IPS DF 4.7 (cell line): ENCODE results near the gene HUS1.
"Not testable (repeated sequence)": the region's sequence is repeated elsewhere in the genome, so short reads cannot be mapped to it uniquely, and the experiment has no call there.

Experiments
- DNase-seq: peaks from one replicate; pipeline ENCODE4 v3.0.0-alpha.2; 2013; ENCODE audit warnings: low spot score; ENCODE audit errors: extremely low read depth

Gene HUS1

GRCh38 chr7:47979145-47979831, at the start of gene HUS1:
HUS1 (minus strand) TSS chr7:47979615; CDS start chr7:47979519, 96 bp downstream.
- DNase-seq = peak; percentile 69

GRCh38 chr7:48028938-48029337, 49.5 kb upstream of the HUS1 start, which contains the start of gene SUN3:
SUN3 (minus strand) TSS chr7:48029107; CDS start chr7:48028938, 169 bp downstream.
- DNase-seq = no peak

GRCh38 chr7:48025624-48026023, 46.2 kb upstream of the HUS1 start:
- no peak for DNase-seq

- DNase-seq = no peak
Measured at GRCh38 chr7:48017674-48018073, 38.3 kb upstream of the HUS1 start.

GRCh38 chr7:48016641-48017040, 37.2 kb upstream of the HUS1 start:
- DNase-seq = no peak

- DNase-seq = no peak
Measured at GRCh38 chr7:48011951-48012350, 32.5 kb upstream of the HUS1 start.

GRCh38 chr7:48011323-48011722, 31.9 kb upstream of the HUS1 start:
- DNase-seq = no peak

GRCh38 chr7:48009954-48010353, 30.5 kb upstream of the HUS1 start:
- DNase-seq = no peak

GRCh38 chr7:48009257-48009656, 29.8 kb upstream of the HUS1 start:
- no peak for DNase-seq

GRCh38 chr7:48006866-48007265, 27.5 kb upstream of the HUS1 start:
- DNase-seq = no peak

- no peak for DNase-seq
Measured at GRCh38 chr7:48004638-48005037, 25.2 kb upstream of the HUS1 start.

- no peak for DNase-seq
Measured at GRCh38 chr7:48004032-48004431, 24.6 kb upstream of the HUS1 start.

- DNase-seq = not testable (repeated sequence)
Measured at GRCh38 chr7:48000164-48000563, 20.7 kb upstream of the HUS1 start.

GRCh38 chr7:47999413-47999812, 20.0 kb upstream of the HUS1 start:
- DNase-seq = no peak

- no peak for DNase-seq
Measured at GRCh38 chr7:47992446-47992845, 13.0 kb upstream of the HUS1 start.

- DNase-seq = no peak
Measured at GRCh38 chr7:47991741-47992311, 12.4 kb upstream of the HUS1 start.

- no peak for DNase-seq
Measured at GRCh38 chr7:47991270-47991669, 11.9 kb upstream of the HUS1 start.

GRCh38 chr7:47990592-47990991, 11.2 kb upstream of the HUS1 start:
- no peak for DNase-seq

- not testable (repeated sequence) for DNase-seq
Measured at GRCh38 chr7:47989607-47990400, 10.4 kb upstream of the HUS1 start.

- no peak for DNase-seq
Measured at GRCh38 chr7:47988496-47989386, 9.3 kb upstream of the HUS1 start.

GRCh38 chr7:47982610-47983009, 3.2 kb upstream of the HUS1 start:
- DNase-seq = no peak
